Mesenchymal stem cell (in vitro differentiated cells and primary cell): Measurements from ENCODE around the gene GBP3. TPM values are rescaled to one million over a fixed set of nuclear protein-coding genes. Genes with fewer than 3 reads are reported as not detected.

Experiments
- DNase-seq: peaks from one replicate; pipeline ENCODE4 v3.0.0-alpha.2; 2013
- H2AFZ ChIP-seq: one replicate; pipeline ENCODE4 v1.6.1; 2013; ENCODE audit warnings: low read depth, mild to moderate bottlenecking, control low read depth, inconsistent platforms, low read length, moderate library complexity
- H2AK5ac ChIP-seq: 2 replicates; pipeline ENCODE4 v1.6.1; 2013; ENCODE audit warnings: low read length, moderate library complexity, mild to moderate bottlenecking, inconsistent platforms; ENCODE audit not compliant: severe bottlenecking
- H2BK120ac ChIP-seq: one replicate; pipeline ENCODE4 v1.6.1; 2013; ENCODE audit warnings: low read depth, mild to moderate bottlenecking, inconsistent platforms, low read length, moderate library complexity
- H2BK12ac ChIP-seq, 2 experiments: one replicate each; pipeline ENCODE4 v1.6.1; 2013; ENCODE audit warnings: inconsistent platforms in 2 of 2, low read length in 2 of 2, mild to moderate bottlenecking in 2 of 2, moderate library complexity in 2 of 2, control low read depth in 1 of 2
- H2BK15ac ChIP-seq: one replicate; pipeline ENCODE4 v1.6.1; 2013; ENCODE audit warnings: mild to moderate bottlenecking, low read depth, inconsistent platforms; ENCODE audit not compliant: poor library complexity, severe bottlenecking
- H2BK5ac ChIP-seq: 2 replicates; pipeline ENCODE4 v1.6.1; 2013; ENCODE audit warnings: low read depth, mild to moderate bottlenecking, low read length, control low read depth, inconsistent platforms; ENCODE audit not compliant: poor library complexity, severe bottlenecking
- H3K14ac ChIP-seq, 2 experiments: one replicate each; pipeline ENCODE4 v1.6.1; 2013; ENCODE audit warnings: inconsistent platforms in 2 of 2, low read length in 2 of 2, control low read depth in 1 of 2, mild to moderate bottlenecking in 1 of 2, moderate library complexity in 1 of 2
- H3K18ac ChIP-seq, 2 experiments: one replicate each; pipeline ENCODE4 v1.6.1; 2013; ENCODE audit warnings: inconsistent platforms in 2 of 2, low read length in 2 of 2, control low read depth in 1 of 2, low read depth in 1 of 2, mild to moderate bottlenecking in 1 of 2
- H3K23ac ChIP-seq, 2 experiments: one replicate each; pipeline ENCODE4 v1.6.1; 2013; ENCODE audit warnings: inconsistent platforms in 2 of 2, low read length in 2 of 2, mild to moderate bottlenecking in 2 of 2, moderate library complexity in 2 of 2, control low read depth in 1 of 2
- H3K27ac ChIP-seq: 2 replicates; pipeline ENCODE4 v1.5.1; 2013; ENCODE audit warnings: mild to moderate bottlenecking, moderate library complexity, low read length, control low read depth, inconsistent platforms; ENCODE audit not compliant: poor library complexity, severe bottlenecking
- H3K27me3 ChIP-seq, 2 experiments: 2 replicates each; pipeline versions ENCODE4 v1.6.1 to v1.7.0; 2013; ENCODE audit warnings: low read length in 2 of 2, mild to moderate bottlenecking in 2 of 2, moderate library complexity in 2 of 2, control low read depth in 1 of 2, inconsistent platforms in 1 of 2; ENCODE audit not compliant: control insufficient read depth in 1 of 2, insufficient read depth in 1 of 2
- H3K36me3 ChIP-seq, 2 experiments: 2 replicates each; pipeline versions ENCODE4 v1.6.1 to v1.7.0; 2013; ENCODE audit warnings: low read length in 2 of 2, control low read depth in 1 of 2, inconsistent platforms in 1 of 2, low read depth in 1 of 2, mild to moderate bottlenecking in 1 of 2; ENCODE audit not compliant: insufficient read depth in 2 of 2, control insufficient read depth in 1 of 2
- H3K4ac ChIP-seq, 2 experiments: one replicate each; pipeline ENCODE4 v1.6.1; 2013; ENCODE audit warnings: inconsistent platforms in 2 of 2, low read length in 2 of 2, mild to moderate bottlenecking in 2 of 2, moderate library complexity in 2 of 2, control low read depth in 1 of 2, low read depth in 1 of 2
- H3K4me1 ChIP-seq: 2 replicates; pipeline ENCODE4 v1.6.1; 2013; ENCODE audit warnings: low read depth, low read length, control low read depth; ENCODE audit not compliant: control insufficient read depth, insufficient read depth
- H3K4me2 ChIP-seq: 2 replicates; pipeline ENCODE4 v1.6.1; 2013; ENCODE audit warnings: low read length, mild to moderate bottlenecking, inconsistent platforms; ENCODE audit not compliant: poor library complexity, severe bottlenecking
- H3K4me3 ChIP-seq, 2 experiments: 2 replicates each; pipeline versions ENCODE4 v1.5.1 to v1.7.0; 2013; ENCODE audit warnings: low read length in 2 of 2, mild to moderate bottlenecking in 2 of 2, control low read depth in 1 of 2, low read depth in 1 of 2; ENCODE audit not compliant: insufficient read depth in 1 of 2
- H3K79me1 ChIP-seq: replicated peaks from 2 replicates; pipeline ENCODE4 v1.6.1; 2013; ENCODE audit warnings: mild to moderate bottlenecking, control low read depth, low read length, inconsistent platforms; ENCODE audit not compliant: poor library complexity, severe bottlenecking
- H3K9ac ChIP-seq: 2 replicates; pipeline ENCODE4 v1.7.0; 2013; ENCODE audit warnings: mild to moderate bottlenecking, low read length, moderate library complexity
- H3K9me3 ChIP-seq: 2 replicates; pipeline ENCODE4 v1.7.0; 2013; ENCODE audit warnings: mild to moderate bottlenecking, low read length; ENCODE audit not compliant: control insufficient read depth
- H4K8ac ChIP-seq: one replicate; pipeline ENCODE4 v1.6.1; 2013; ENCODE audit warnings: inconsistent platforms, mild to moderate bottlenecking, low read length, moderate library complexity
- H4K91ac ChIP-seq: one replicate; pipeline ENCODE4 v1.6.1; 2013; ENCODE audit warnings: mild to moderate bottlenecking, low read length, inconsistent platforms
- WGBS: methylation state at CpG from one replicate; pipeline ENCODE4 v1.1.7; 2013; ENCODE audit warnings: mixed read lengths; 5-methylcytosine and 5-hydroxymethylcytosine counted together
- small RNA-seq: library from polyadenylated mRNA; stranded (forward); fragments of <200 nt; extraction: miRNeasy Mini kit (QIAGEN cat#:217004); gene quantifications from one replicate; pipeline ENCODE3, GENCODE V24; 2013; ENCODE audit warnings: low read depth

The GBP3 gene

GRCh38 chr1:88961081-88961480 is 61.6 kb downstream of the GBP3 start:
- Histone ChIP-seq H4K91ac (no peak overlapping the region), H2AFZ (no peak overlapping the region), H3K79me1 (no peaks in the 10 kb centered on the region), H3K9me3 (no peaks in the 10 kb centered on the region), H3K27ac (no peak overlapping the region), H3K27me3 (no peaks in the 10 kb centered on the region), H3K36me3 (peaks cover 0 to 90% of the 10 kb centered on the region in 2 experiments), H2BK12ac (no peak overlapping the region), H2BK15ac (no peak overlapping the region), H3K4me1 (no peaks in the 10 kb centered on the region), H3K4ac (no peak overlapping the region), H3K4me3 (no peak overlapping the region), H2BK5ac (no peak overlapping the region), H3K23ac (no peak overlapping the region), H3K4me2 (no peak overlapping the region), H2AK5ac (no peak overlapping the region), H3K14ac (no peak overlapping the region), H3K9ac (no peak overlapping the region), H2BK120ac (no peak overlapping the region), H4K8ac (no peak overlapping the region), H3K18ac (no peak overlapping the region)
- WGBS = no CpG with 5 or more reads among the region's 1 CpG
- no peak for DNase-seq

Small RNA genes within 50 kb of the gene (small RNA-seq; reads per million reads assigned to genes)
- gene RF00019 = not detected
